ENCODE results near the gene FAM180A.

- TF ChIP-seq YY1 (IDR thresholded peaks at IDR 0.05; ENCODE audit: insufficient read depth, insufficient read length) (no peak), ZNF274 (IDR thresholded peaks at IDR 0.05; ENCODE audit: low read depth, low read length) (no peak)
These were observed 66.4 kb downstream of the FAM180A start for GRCh38 chr7:135682191-135682590.
